K562 (cell line): Measurements from ENCODE around the gene BBOX1. TPM values are rescaled to one million over a fixed set of nuclear protein-coding genes. Genes with fewer than 3 reads are reported as not detected.

Experiments used
- ATAC-seq: fragments of 200-7000 bp; cut with Tn5 transposase; 3 replicates; pipeline ENCODE4 v1.9.1; 2020; ENCODE audit warnings: moderate library complexity
- BruUV-seq: library from RNA; stranded (reverse); fragments of 400-500 nt; replicated peaks from 2 replicates; lab custom pipeline; 2021; lab: Mats Ljungman, UMichigan
- CTCF ChIA-PET: fragments of 300-600 bp; formaldehyde crosslinking; extraction: SDS; loops from one replicate; lab custom pipeline; 2021; ENCODE audit warnings: low intra/inter-chr PET ratio; lab: Yijun Ruan, JAX
- POLR2A ChIA-PET: fragments of 300-600, 350-650 bp; sonication (Branson Sonifier 250); formaldehyde crosslinking; extraction: SDS; loops from one replicate; lab custom pipeline; 2021; ENCODE audit warnings: antibody characterized with exemption, inconsistent platforms; lab: Yijun Ruan, JAX
- DNase-seq, 4 experiments: peaks; one replicate each; pipeline versions ENCODE4 v3.0.0 to v3.0.0-alpha.2; 2011 to 2018; ENCODE audit warnings: low spot score in 3 of 4, mixed read lengths in 3 of 4; ENCODE audit errors: extremely low read depth in 1 of 4
- FAIRE-seq: peaks from 2 replicates; lab custom pipeline; 2011; peaks lifted over from hg19 to GRCh38; lab: Jason Lieb, UNC
- H2AFZ ChIP-seq: 2 replicates; pipeline ENCODE4 v1.6.0; 2011; ENCODE audit warnings: low read depth, low read length, control low read depth, inconsistent platforms
- H3K27ac ChIP-seq: fragments of 200-600 bp; 3 replicates; pipeline ENCODE4 v1.8.0; 2011; ENCODE audit warnings: low read depth, mild to moderate bottlenecking, control low read depth, inconsistent platforms, low read length, moderate library complexity, mixed read lengths; ENCODE audit errors: extremely low read depth
- H3K27me3 ChIP-seq, 2 experiments: fragments of 300-600 bp in 1 of 2; 2 replicates in 1 of 2; 3 replicates in 1 of 2; pipeline versions ENCODE4 v1.6.0 to v1.8.0; 2011; ENCODE audit warnings: inconsistent platforms in 2 of 2, low read length in 2 of 2, mild to moderate bottlenecking in 1 of 2, mixed read lengths in 1 of 2, moderate library complexity in 1 of 2; ENCODE audit not compliant: control insufficient read depth in 2 of 2, insufficient read depth in 2 of 2
- H3K36me3 ChIP-seq: fragments of 300-600 bp; 3 replicates; pipeline ENCODE4 v1.8.0; 2011; ENCODE audit warnings: mild to moderate bottlenecking, low read length, inconsistent platforms; ENCODE audit not compliant: control insufficient read depth, insufficient read depth
- H3K4me1 ChIP-seq, 2 experiments: fragments of 200-600 bp in 1 of 2; replicated peaks in 1 of 2; 2 replicates in 1 of 2; 3 replicates in 1 of 2; pipeline versions ENCODE4 v1.5.1 to v1.8.0; 2011; ENCODE audit warnings: inconsistent platforms in 2 of 2, low read length in 2 of 2, mild to moderate bottlenecking in 1 of 2, mixed read lengths in 1 of 2, moderate library complexity in 1 of 2; ENCODE audit not compliant: control insufficient read depth in 2 of 2, insufficient read depth in 2 of 2
- H3K4me2 ChIP-seq: 2 replicates; pipeline ENCODE4 v1.6.1; 2011; ENCODE audit warnings: low read length, control low read depth, inconsistent platforms, mixed read lengths; ENCODE audit not compliant: insufficient read depth
- H3K4me3 ChIP-seq: fragments of 200-600 bp; sonication (generic), shearing (Covaris generic); 2 replicates; pipeline ENCODE4 v1.5.1; 2016; ENCODE audit warnings: control low read depth, inconsistent platforms
- H3K79me2 ChIP-seq: fragments of 200-600 bp; 3 replicates; pipeline ENCODE4 v1.8.0; 2011; ENCODE audit warnings: low read length, inconsistent platforms; ENCODE audit not compliant: control insufficient read depth, insufficient read depth
- H3K9ac ChIP-seq, 2 experiments: 2 replicates each; pipeline versions ENCODE4 v1.6.0 to v1.6.1; 2011; ENCODE audit warnings: low read depth in 2 of 2, low read length in 2 of 2, control low read depth in 1 of 2, inconsistent platforms in 1 of 2, mild to moderate bottlenecking in 1 of 2, mixed read lengths in 1 of 2; ENCODE audit not compliant: insufficient read depth in 1 of 2
- H3K9me1 ChIP-seq: one replicate; pipeline ENCODE4 v1.6.0; 2011; ENCODE audit warnings: inconsistent platforms, mild to moderate bottlenecking, low read length, moderate library complexity; ENCODE audit not compliant: control insufficient read depth, insufficient read depth
- H3K9me3 ChIP-seq: replicated peaks from 2 replicates; pipeline ENCODE4 v1.5.1; 2011; ENCODE audit warnings: low read depth, low read length, inconsistent platforms; ENCODE audit not compliant: control insufficient read depth, insufficient read depth
- H4K20me1 ChIP-seq: replicated peaks from 2 replicates; pipeline ENCODE4 v1.6.1; 2011; ENCODE audit warnings: low read length, inconsistent platforms, mixed read lengths; ENCODE audit not compliant: control insufficient read depth, insufficient read depth
- CAMTA2 ChIP-seq: fragments of 250-450 bp; sonication (Bioruptor Pico); conservative IDR thresholded peaks from 2 replicates; pipeline ENCODE4 v1.5.1; 2022
- KDM1A ChIP-seq, 2 experiments: fragments of 450-650 bp; IDR thresholded peaks; 2 replicates each; pipeline ENCODE4 v1.6.1; 2016; ENCODE audit warnings: mild to moderate bottlenecking in 2 of 2
- SIN3A ChIP-seq, 2 experiments: fragments of 150-350 bp in 1 of 2; IDR thresholded peaks; 2 replicates each; pipeline ENCODE4 v1.6.1; 2011 to 2016; ENCODE audit warnings: borderline replicate concordance in 2 of 2, low read depth in 2 of 2, low read length in 2 of 2, mild to moderate bottlenecking in 2 of 2, moderate library complexity in 2 of 2; ENCODE audit not compliant: control insufficient read depth in 1 of 2
- ZNF239 ChIP-seq: fragments of 250-450 bp; sonication (Bioruptor Pico); IDR thresholded peaks from 2 replicates; pipeline ENCODE4 v1.4.0; 2020; ENCODE audit warnings: mild to moderate bottlenecking
- WGBS: fragments of 100-300 bp; shearing (Covaris generic); methylation state at CpG from one replicate; pipeline ENCODE4 v1.1.6; 2016; ENCODE audit warnings: low coverage, mixed read lengths; ENCODE audit not compliant: insufficient coverage; ENCODE audit errors: missing lambda C conversion rate; 5-methylcytosine and 5-hydroxymethylcytosine counted together
- in situ Hi-C: fragments of 300-500 bp; cut with MboI; formaldehyde crosslinking; loops from 4 replicates; pipeline ENCODE4 v1.15.0; 2018; ENCODE audit warnings: inconsistent platforms, mixed read lengths
- intact Hi-C: fragments of 100-400 bp; cut with micrococcal nuclease; formaldehyde crosslinking; loops from 2 replicates; pipeline ENCODE4 v1.14.2; 2022
- polyA plus RNA-seq, 8 experiments: library from polyadenylated mRNA; depleted of rRNA in 4 of 8; stranded (reverse) in 5 of 8; unstranded in 3 of 8; fragments of >200 nt; fragmentation: Nextera tagmentation in 2 of 8; fragmentation: Illumina TruSeq in 1 of 8; extraction: Ambion mirVana in 2 of 8; extraction: Trizol in 1 of 8; gene quantifications; 2 replicates each; pipeline versions ENCODE4 v1.2.1 to v1.2.3, GENCODE V29; 2011 to 2014; ENCODE audit warnings: inconsistent platforms in 1 of 8, missing spikeins in 1 of 8
- total RNA-seq, 7 experiments: library from RNA; depleted of rRNA in 6 of 7; stranded (reverse); fragments of >200 nt in 6 of 7; fragmentation: Illumina TruSeq in 2 of 7; extraction: Trizol in 2 of 7; gene quantifications; 2 replicates each; pipeline versions ENCODE4 v1.2.1 to v1.2.3, GENCODE V29; 2011 to 2021; ENCODE audit warnings: low replicate concordance in 1 of 7
- TF ChIP-seq, protein P1 (sequence below), 2 experiments: fragments of 450-650 bp; IDR thresholded peaks; 2 replicates each; pipeline ENCODE4 v1.6.1; 2016

The BBOX1 gene
- total and polyA plus RNA-seq, 9 of the 15 experiments (the other 6 are each of a cell fraction or from before 2014, with no cell fraction given): not detected

DNA sequence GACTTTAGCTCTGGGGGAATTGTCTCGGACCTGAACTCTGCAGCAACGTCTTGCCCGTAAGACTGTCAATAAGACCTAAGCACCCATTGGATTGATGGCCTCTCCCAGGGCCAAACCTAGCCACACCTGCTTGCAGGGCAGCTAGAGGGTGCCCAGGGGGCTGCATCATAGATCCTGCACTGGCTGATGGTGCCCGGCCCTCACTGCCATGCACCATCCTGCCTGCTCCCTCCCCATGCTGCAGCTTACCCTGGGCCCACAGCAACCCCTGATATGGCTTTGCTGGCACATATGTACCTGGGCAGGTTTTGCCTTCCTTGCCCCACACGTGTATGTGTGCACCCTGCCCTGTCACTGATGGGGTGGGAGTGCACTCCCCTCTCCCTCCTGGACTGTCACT is 8.9 kb upstream of the BBOX1 start:
- no peak for FAIRE-seq
- TF ChIP-seq KDM1A (IDR thresholded peaks at IDR 0.05) (no peak), CAMTA2 (no peak), ZNF239 (CRISPR knock-in tag) (no peak), SIN3A (IDR thresholded peaks at IDR 0.05; ENCODE audit: borderline replicate concordance in 2 of 2, control insufficient read depth in 1 of 2, low read depth in 2 of 2, low read length in 2 of 2) (no peak)
- TF ChIP-seq, protein P1, sequence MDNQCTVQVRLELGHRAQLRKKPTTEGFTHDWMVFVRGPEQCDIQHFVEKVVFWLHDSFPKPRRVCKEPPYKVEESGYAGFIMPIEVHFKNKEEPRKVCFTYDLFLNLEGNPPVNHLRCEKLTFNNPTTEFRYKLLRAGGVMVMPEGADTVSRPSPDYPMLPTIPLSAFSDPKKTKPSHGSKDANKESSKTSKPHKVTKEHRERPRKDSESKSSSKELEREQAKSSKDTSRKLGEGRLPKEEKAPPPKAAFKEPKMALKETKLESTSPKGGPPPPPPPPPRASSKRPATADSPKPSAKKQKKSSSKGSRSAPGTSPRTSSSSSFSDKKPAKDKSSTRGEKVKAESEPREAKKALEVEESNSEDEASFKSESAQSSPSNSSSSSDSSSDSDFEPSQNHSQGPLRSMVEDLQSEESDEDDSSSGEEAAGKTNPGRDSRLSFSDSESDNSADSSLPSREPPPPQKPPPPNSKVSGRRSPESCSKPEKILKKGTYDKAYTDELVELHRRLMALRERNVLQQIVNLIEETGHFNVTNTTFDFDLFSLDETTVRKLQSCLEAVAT (IDR thresholded peaks at IDR 0.05): no peak
- TF ChIP-seq, all 486 proteins: peak for 0
- no peaks in the 10 kb centered on the region for H4K20me1 ChIP-seq
- no peak overlapping the region for H3K4me3 ChIP-seq
- no peaks in the 10 kb centered on the region for H3K9me3 ChIP-seq
- BruUV-seq: no TSS peak
- in situ Hi-C loops (no loop called here), intact Hi-C loops (no loop called here)
- no peaks in the 10 kb centered on the region for H3K4me1 ChIP-seq
- POLR2A ChIA-PET: interaction anchor here (0.5 to 0.8 kb wide), 2 partner anchors 9 to 15 kb away, joined by 3 to 4 read pairs; no protein-coding TSS in a partner anchor
- H3K27ac ChIP-seq: no peak overlapping the region
- H3K4me2 ChIP-seq: no peak overlapping the region
- no peaks in the 10 kb centered on the region for H3K36me3 ChIP-seq
- ATAC-seq (no peak), DNase-seq (no peak)
- CTCF ChIA-PET: no interaction called here
- H3K79me2 ChIP-seq: no peaks in the 10 kb centered on the region
- no peak overlapping the region for H2AFZ ChIP-seq
- H3K9ac ChIP-seq: no peak overlapping the region
- no peaks in the 10 kb centered on the region for H3K27me3 ChIP-seq
- 0% methylated on average over 5 of the region's 5 CpGs for WGBS
- no peaks in the 10 kb centered on the region for H3K9me1 ChIP-seq
